K562 (cell line): ENCODE measurements around the gene ICOSLG. TPM values are rescaled to one million over a fixed set of nuclear protein-coding genes. Genes with fewer than 3 reads are reported as not detected.

Source experiments
- polyA plus RNA-seq, 8 experiments: library from polyadenylated mRNA; depleted of rRNA in 4 of 8; stranded (reverse) in 5 of 8; unstranded in 3 of 8; fragments of >200 nt; fragmentation: Nextera tagmentation in 2 of 8; fragmentation: Illumina TruSeq in 1 of 8; extraction: Ambion mirVana in 2 of 8; extraction: Trizol in 1 of 8; gene quantifications; 2 replicates each; pipeline versions ENCODE4 v1.2.1 to v1.2.3, GENCODE V29; 2011 to 2014; ENCODE audit warnings: inconsistent platforms in 1 of 8, missing spikeins in 1 of 8
- small RNA-seq: library from RNA; depleted of rRNA; stranded (forward); fragments of <200 nt; gene quantifications from one replicate; pipeline ENCODE3, GENCODE V24; 2014
- total RNA-seq, 7 experiments: library from RNA; depleted of rRNA in 6 of 7; stranded (reverse); fragments of >200 nt in 6 of 7; fragmentation: Illumina TruSeq in 2 of 7; extraction: Trizol in 2 of 7; gene quantifications; 2 replicates each; pipeline versions ENCODE4 v1.2.1 to v1.2.3, GENCODE V29; 2011 to 2021; ENCODE audit warnings: low replicate concordance in 1 of 7

Gene ICOSLG
- total and polyA plus RNA-seq, 9 of the 15 experiments (the other 6 are each of a cell fraction or from before 2014, with no cell fraction given): 0.01 to 1.4 (median 0.15) TPM

Small RNA genes within 50 kb of the gene (small RNA-seq; reads per million reads assigned to genes)
- gene AP001059.3: not detected

Other genes starting within 250 kb of the ICOSLG start
Only the 7 nearest of the 9 such genes appear.
- 47.0 and 58.9 TPM in 2 replicates for gene PWP2, start 133.5 kb downstream of the ICOSLG start, total RNA-seq (2014; rRNA removed)
- gene PWP2, start 133.5 kb downstream of the ICOSLG start, total RNA-seq (2014; rRNA removed; fragmentation: Illumina TruSeq; extraction: Trizol): 23.1 and 24.6 TPM in 2 replicates
- gene PWP2, start 133.5 kb downstream of the ICOSLG start, total RNA-seq (2015; rRNA removed; fragmentation: Illumina TruSeq; extraction: Trizol): 33.1 and 36.6 TPM in 2 replicates
- 46.5 and 57.6 TPM in 2 replicates for gene PWP2, start 133.5 kb downstream of the ICOSLG start, total RNA-seq (2021)
- gene PWP2, start 133.5 kb downstream of the ICOSLG start, polyA plus RNA-seq (2011; rRNA removed): 27.7 and 28.7 TPM in 2 replicates
- 31.1 and 35.2 TPM in 2 replicates for gene PWP2, start 133.5 kb downstream of the ICOSLG start, polyA plus RNA-seq (2014; fragmentation: Illumina TruSeq; extraction: Trizol)
- gene PWP2, start 133.5 kb downstream of the ICOSLG start, polyA plus RNA-seq (2014; fragmentation: Nextera tagmentation; extraction: Ambion mirVana): 1 to 10 TPM in 1 of 2 experiments, under 1 TPM in 1; 0.72 to 1.9 TPM
- gene PWP2, start 133.5 kb downstream of the ICOSLG start, polyA plus RNA-seq (2014; rRNA removed): 35.3 and 40.6 TPM in 2 replicates
- 45.4 and 64.8 TPM in 2 replicates for gene GATD3, start 107.3 kb downstream of the ICOSLG start, total RNA-seq (2014; rRNA removed)
- gene GATD3, start 107.3 kb downstream of the ICOSLG start, total RNA-seq (2014; rRNA removed; fragmentation: Illumina TruSeq; extraction: Trizol): 20.4 and 26.6 TPM in 2 replicates
- gene GATD3, start 107.3 kb downstream of the ICOSLG start, total RNA-seq (2015; rRNA removed; fragmentation: Illumina TruSeq; extraction: Trizol): 37.8 and 39.5 TPM in 2 replicates
- gene GATD3, start 107.3 kb downstream of the ICOSLG start, total RNA-seq (2021): 70.1 and 77.0 TPM in 2 replicates
- 45.4 and 47.3 TPM in 2 replicates for gene GATD3, start 107.3 kb downstream of the ICOSLG start, polyA plus RNA-seq (2011; rRNA removed)
- gene GATD3, start 107.3 kb downstream of the ICOSLG start, polyA plus RNA-seq (2014; fragmentation: Illumina TruSeq; extraction: Trizol): 25.3 and 36.6 TPM in 2 replicates
- 10 to 100 TPM; 11.2 to 24.9 TPM for gene GATD3, start 107.3 kb downstream of the ICOSLG start, polyA plus RNA-seq (2014; fragmentation: Nextera tagmentation; extraction: Ambion mirVana)
- gene GATD3, start 107.3 kb downstream of the ICOSLG start, polyA plus RNA-seq (2014; rRNA removed): 65.4 and 78.6 TPM in 2 replicates
- gene DNMT3L, start 21.0 kb upstream of the ICOSLG start, total RNA-seq (2014; rRNA removed): 0.12 TPM in 1 of 2 replicates, not detected in the other
- not detected in 2 replicates for gene DNMT3L, start 21.0 kb upstream of the ICOSLG start, total RNA-seq (2014; rRNA removed; fragmentation: Illumina TruSeq; extraction: Trizol)
- gene DNMT3L, start 21.0 kb upstream of the ICOSLG start, total RNA-seq (2015; rRNA removed; fragmentation: Illumina TruSeq; extraction: Trizol): not detected in 2 replicates
- not detected in 2 replicates for gene DNMT3L, start 21.0 kb upstream of the ICOSLG start, total RNA-seq (2021)
- gene DNMT3L, start 21.0 kb upstream of the ICOSLG start, polyA plus RNA-seq (2011; rRNA removed): 0.09 TPM in 1 of 2 replicates, not detected in the other
- gene DNMT3L, start 21.0 kb upstream of the ICOSLG start, polyA plus RNA-seq (2014; fragmentation: Illumina TruSeq; extraction: Trizol): not detected in 2 replicates
- not detected for gene DNMT3L, start 21.0 kb upstream of the ICOSLG start, polyA plus RNA-seq (2014; fragmentation: Nextera tagmentation; extraction: Ambion mirVana)
- 0.08 TPM in 1 of 2 replicates, not detected in the other for gene DNMT3L, start 21.0 kb upstream of the ICOSLG start, polyA plus RNA-seq (2014; rRNA removed)
- not detected in 2 replicates for gene AIRE, start 44.9 kb upstream of the ICOSLG start, total RNA-seq (2014; rRNA removed)
- gene AIRE, start 44.9 kb upstream of the ICOSLG start, total RNA-seq (2014; rRNA removed; fragmentation: Illumina TruSeq; extraction: Trizol): not detected in 2 replicates
- gene AIRE, start 44.9 kb upstream of the ICOSLG start, total RNA-seq (2015; rRNA removed; fragmentation: Illumina TruSeq; extraction: Trizol): not detected in 2 replicates
- not detected in 2 replicates for gene AIRE, start 44.9 kb upstream of the ICOSLG start, total RNA-seq (2021)
- not detected in 2 replicates for gene AIRE, start 44.9 kb upstream of the ICOSLG start, polyA plus RNA-seq (2011; rRNA removed)
- gene AIRE, start 44.9 kb upstream of the ICOSLG start, polyA plus RNA-seq (2014; fragmentation: Illumina TruSeq; extraction: Trizol): not detected in 2 replicates
- gene AIRE, start 44.9 kb upstream of the ICOSLG start, polyA plus RNA-seq (2014; fragmentation: Nextera tagmentation; extraction: Ambion mirVana): under 1 TPM in 1 of 2 experiments, not detected in 1; 0.01 TPM
- gene AIRE, start 44.9 kb upstream of the ICOSLG start, polyA plus RNA-seq (2014; rRNA removed): not detected in 2 replicates
- 86.9 and 98.3 TPM in 2 replicates for gene PFKL, start 59.1 kb upstream of the ICOSLG start, total RNA-seq (2014; rRNA removed)
- 13.8 and 22.2 TPM in 2 replicates for gene PFKL, start 59.1 kb upstream of the ICOSLG start, total RNA-seq (2014; rRNA removed; fragmentation: Illumina TruSeq; extraction: Trizol)
- gene PFKL, start 59.1 kb upstream of the ICOSLG start, total RNA-seq (2015; rRNA removed; fragmentation: Illumina TruSeq; extraction: Trizol): 45.6 and 45.8 TPM in 2 replicates
- 108 and 124 TPM in 2 replicates for gene PFKL, start 59.1 kb upstream of the ICOSLG start, total RNA-seq (2021)
- 50.0 and 84.1 TPM in 2 replicates for gene PFKL, start 59.1 kb upstream of the ICOSLG start, polyA plus RNA-seq (2011; rRNA removed)
- gene PFKL, start 59.1 kb upstream of the ICOSLG start, polyA plus RNA-seq (2014; fragmentation: Illumina TruSeq; extraction: Trizol): 37.6 and 65.2 TPM in 2 replicates
- gene PFKL, start 59.1 kb upstream of the ICOSLG start, polyA plus RNA-seq (2014; fragmentation: Nextera tagmentation; extraction: Ambion mirVana): 1 to 10 TPM; 1.1 to 3.9 TPM
- gene PFKL, start 59.1 kb upstream of the ICOSLG start, polyA plus RNA-seq (2014; rRNA removed): 83.0 and 83.1 TPM in 2 replicates
- 12.6 and 17.3 TPM in 2 replicates for gene CFAP410, start 98.4 kb upstream of the ICOSLG start, total RNA-seq (2014; rRNA removed)
- 0.35 and 0.55 TPM in 2 replicates for gene CFAP410, start 98.4 kb upstream of the ICOSLG start, total RNA-seq (2014; rRNA removed; fragmentation: Illumina TruSeq; extraction: Trizol)
- gene CFAP410, start 98.4 kb upstream of the ICOSLG start, total RNA-seq (2015; rRNA removed; fragmentation: Illumina TruSeq; extraction: Trizol): 2.6 and 2.7 TPM in 2 replicates
- gene CFAP410, start 98.4 kb upstream of the ICOSLG start, total RNA-seq (2021): 7.6 and 8.3 TPM in 2 replicates
- gene CFAP410, start 98.4 kb upstream of the ICOSLG start, polyA plus RNA-seq (2011; rRNA removed): 2.3 and 5.5 TPM in 2 replicates
- 0.52 and 2.1 TPM in 2 replicates for gene CFAP410, start 98.4 kb upstream of the ICOSLG start, polyA plus RNA-seq (2014; fragmentation: Illumina TruSeq; extraction: Trizol)
- under 1 TPM; 0.07 to 0.18 TPM for gene CFAP410, start 98.4 kb upstream of the ICOSLG start, polyA plus RNA-seq (2014; fragmentation: Nextera tagmentation; extraction: Ambion mirVana)
- gene CFAP410, start 98.4 kb upstream of the ICOSLG start, polyA plus RNA-seq (2014; rRNA removed): 6.5 and 8.1 TPM in 2 replicates
- 1.5 and 2.1 TPM in 2 replicates for gene TRPM2, start 112.7 kb upstream of the ICOSLG start, total RNA-seq (2014; rRNA removed)
- gene TRPM2, start 112.7 kb upstream of the ICOSLG start, total RNA-seq (2014; rRNA removed; fragmentation: Illumina TruSeq; extraction: Trizol): 0.29 and 0.33 TPM in 2 replicates
- 2.0 and 2.2 TPM in 2 replicates for gene TRPM2, start 112.7 kb upstream of the ICOSLG start, total RNA-seq (2015; rRNA removed; fragmentation: Illumina TruSeq; extraction: Trizol)
- 1.9 and 2.1 TPM in 2 replicates for gene TRPM2, start 112.7 kb upstream of the ICOSLG start, total RNA-seq (2021)
- gene TRPM2, start 112.7 kb upstream of the ICOSLG start, polyA plus RNA-seq (2011; rRNA removed): 0.34 and 0.36 TPM in 2 replicates
- 0.98 and 1.7 TPM in 2 replicates for gene TRPM2, start 112.7 kb upstream of the ICOSLG start, polyA plus RNA-seq (2014; fragmentation: Illumina TruSeq; extraction: Trizol)
- not detected for gene TRPM2, start 112.7 kb upstream of the ICOSLG start, polyA plus RNA-seq (2014; fragmentation: Nextera tagmentation; extraction: Ambion mirVana)
- gene TRPM2, start 112.7 kb upstream of the ICOSLG start, polyA plus RNA-seq (2014; rRNA removed): 0.82 and 2.0 TPM in 2 replicates